Lung (tissue), 12 donors: ENCODE data around the gene PTPRJ. TPM values are rescaled to one million over a fixed set of nuclear protein-coding genes. Genes with fewer than 3 reads are reported as not detected.

Experiments
- ATAC-seq: fragments of 200-7000 bp; cut with Tn5 transposase; one replicate; pipeline ENCODE4 v1.9.1; 2020; ENCODE audit warnings: moderate number of reproducible peaks; ENCODE audit not compliant: insufficient read depth, low FRiP score
- DNase-seq, 3 donors: peaks; one replicate each; pipeline ENCODE4 v3.0.0-alpha.2; 2013 to 2017
- H3K27ac ChIP-seq, 2 donors: one replicate each; pipeline ENCODE4 v1.5.1; 2013; ENCODE audit warnings: mild to moderate bottlenecking in 2 of 2, moderate library complexity in 2 of 2, control low read depth in 1 of 2, inconsistent platforms in 1 of 2, low read depth in 1 of 2, low read length in 1 of 2
- H3K27me3 ChIP-seq, 3 donors: one replicate each; pipeline ENCODE4 v1.5.1; 2013; ENCODE audit warnings: low read length in 2 of 3; ENCODE audit not compliant: control insufficient read depth in 3 of 3, insufficient read depth in 3 of 3
- H3K36me3 ChIP-seq, 4 donors: one replicate each; pipeline ENCODE4 v1.5.1; 2013; ENCODE audit warnings: low read length in 4 of 4, mild to moderate bottlenecking in 1 of 4, moderate library complexity in 1 of 4; ENCODE audit not compliant: control insufficient read depth in 4 of 4, insufficient read depth in 4 of 4
- H3K4me1 ChIP-seq, 5 donors: one replicate each; pipeline ENCODE4 v1.5.1; 2013; ENCODE audit warnings: low read length in 5 of 5, mild to moderate bottlenecking in 2 of 5, moderate library complexity in 1 of 5; ENCODE audit not compliant: control insufficient read depth in 5 of 5, insufficient read depth in 5 of 5
- H3K4me3 ChIP-seq: one replicate; pipeline ENCODE4 v1.5.1; 2013; ENCODE audit warnings: mild to moderate bottlenecking, control low read depth, moderate library complexity
- H3K9ac ChIP-seq, 2 donors: one replicate each; pipeline ENCODE4 v1.5.1; 2013; ENCODE audit warnings: low read length in 2 of 2, control low read depth in 1 of 2; ENCODE audit not compliant: insufficient read depth in 1 of 2
- H3K9me3 ChIP-seq, 4 donors: one replicate each; pipeline ENCODE4 v1.5.1; 2013; ENCODE audit warnings: low read length in 3 of 4, mild to moderate bottlenecking in 1 of 4, moderate library complexity in 1 of 4; ENCODE audit not compliant: control insufficient read depth in 4 of 4, insufficient read depth in 3 of 4
- CTCF ChIP-seq: IDR thresholded peaks from 2 replicates; pipeline ENCODE4 v1.5.1; 2012; ENCODE audit warnings: mild to moderate bottlenecking; ENCODE audit errors: control extremely low read depth, extremely low read depth
- WGBS, 2 donors: extraction: QIAGEN DNeasy Blood & Tissue Kit; methylation state at CpG; one replicate each; pipeline ENCODE4 v1.1.7; 2013; 5-methylcytosine and 5-hydroxymethylcytosine counted together
- polyA plus RNA-seq, 2 donors: library from polyadenylated mRNA; stranded (reverse); fragments of 200-250 nt; gene quantifications; one replicate each; pipeline ENCODE4 v1.2.1, GENCODE V29; 2013
- total RNA-seq, 2 donors: library from RNA; depleted of rRNA in 1 of 2; stranded (reverse); fragments of >200 nt in 1 of 2; gene quantifications; one replicate each; pipeline ENCODE4 v1.2.1, GENCODE V29; 2014 to 2021
- donor health status: control.
- donor health status: control.
- donor health status: Bipolar disorder and iron deficiency.
- donor health status: healthy.
- donor health status: DM: yes; HTN: yes; CAD: no.

The PTPRJ gene
- total and polyA plus RNA-seq, 4 donors = 3.9 to 51.4 (median 32.0) TPM

DNA sequence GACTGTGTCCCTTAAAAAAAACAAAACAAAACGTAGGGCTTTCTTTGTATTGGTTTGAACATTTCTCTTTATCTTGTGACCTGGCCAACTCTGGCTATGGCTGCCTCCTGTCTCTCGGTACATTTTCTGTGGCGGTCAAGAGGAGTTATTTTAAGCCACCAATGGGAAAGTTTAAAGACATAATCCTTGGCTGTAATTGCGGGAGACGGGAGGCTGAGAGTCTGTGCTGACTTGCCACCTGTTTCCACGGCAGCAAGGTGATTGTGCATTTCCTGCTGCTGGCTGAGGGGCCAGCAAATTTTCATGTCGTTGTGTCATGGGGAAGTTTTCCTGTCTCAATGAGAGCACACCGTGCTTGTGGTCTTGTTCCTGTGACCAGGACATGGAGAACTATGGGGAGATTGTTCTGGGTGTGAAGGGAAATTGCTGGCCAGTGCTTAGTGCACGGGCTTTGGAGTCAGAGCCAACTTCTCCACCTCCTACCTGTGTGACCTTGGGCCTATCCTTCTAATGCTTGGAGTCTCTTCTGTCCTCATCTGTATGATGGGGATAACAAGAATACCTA lies 11.0 kb downstream of the PTPRJ start:
- ATAC-seq (no peak), DNase-seq (peak; percentile 38 to 65 (median 51))
- Histone ChIP-seq H3K9me3 (no peaks in the 10 kb centered on the region), H3K4me1 (peaks cover 0 to 2% (median 0%) of the 10 kb centered on the region in 5 donors), H3K27ac (peak overlapping the region; percentile 41 to 73), H3K27me3 (no peaks in the 10 kb centered on the region), H3K36me3 (peaks cover 0 to 1% (median 0%) of the 10 kb centered on the region in 4 donors), H3K9ac (peak overlapping the region in 1 of 2 donors; percentile 2), H3K4me3 (no peak overlapping the region)
- no peak for TF ChIP-seq CTCF
- WGBS, 2 donors = 13 to 26% methylated on average over 9 of the region's 9 CpGs

DNA sequence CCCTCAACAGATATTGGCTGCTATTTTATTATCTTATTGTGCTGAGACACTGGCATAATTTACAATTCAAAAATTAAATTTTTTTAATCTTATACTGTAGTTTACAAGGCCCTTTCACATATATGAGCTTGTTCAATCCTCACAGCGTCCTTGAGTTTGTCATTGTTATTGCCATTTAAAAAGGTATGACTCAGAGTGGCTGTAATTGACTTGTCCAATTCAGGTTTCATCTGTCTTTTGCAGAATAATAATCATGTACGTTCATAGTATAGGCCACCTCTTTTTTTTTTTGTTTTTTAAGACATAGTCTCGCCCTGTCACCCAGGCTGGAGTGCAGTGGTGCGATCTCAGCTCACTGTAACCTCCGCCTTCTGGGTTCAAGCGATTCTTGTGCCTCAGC lies 11.5 kb downstream of the PTPRJ start:
- ATAC-seq (no peak), DNase-seq (no peak)
- Histone ChIP-seq H3K4me3 (no peak overlapping the region), H3K27ac (no peak overlapping the region), H3K9ac (no peak overlapping the region), H3K27me3 (no peaks in the 10 kb centered on the region), H3K36me3 (peaks cover 0 to 1% (median 0%) of the 10 kb centered on the region in 4 donors), H3K9me3 (no peaks in the 10 kb centered on the region), H3K4me1 (peaks cover 0 to 5% (median 0%) of the 10 kb centered on the region in 5 donors)
- 84 to 94% methylated on average over 6 of the region's 6 CpGs for WGBS, 2 donors
- no peak for TF ChIP-seq CTCF

GRCh38 chr11:47992959-47993820 lies 12.8 kb downstream of the PTPRJ start:
- 78% methylated on average over 11 of the region's 11 CpGs for WGBS, 2 donors
- no peak for TF ChIP-seq CTCF
- ATAC-seq = peak; percentile 50
- Histone ChIP-seq H3K9ac (no peak overlapping the region), H3K4me3 (no peak overlapping the region), H3K36me3 (peaks cover 0 to 1% (median 0%) of the 10 kb centered on the region in 4 donors), H3K4me1 (peaks cover 0 to 5% (median 0%) of the 10 kb centered on the region in 5 donors), H3K27ac (no peak overlapping the region), H3K9me3 (no peaks in the 10 kb centered on the region), H3K27me3 (no peaks in the 10 kb centered on the region)
- DNase-seq = no peak
